NCI-H446 treated with DMSO at 0.1 percent for 48 hours (cell line): ENCODE results near the gene TNK2.
"Not testable (repeated sequence)": the region's sequence is repeated elsewhere in the genome, so short reads cannot be mapped to it uniquely, and the experiment has no call there.

Experiments
- DNase-seq: peaks from one replicate; lab custom pipeline; 2025; lab: John Stamatoyannopoulos, UW

Gene TNK2

DNA sequence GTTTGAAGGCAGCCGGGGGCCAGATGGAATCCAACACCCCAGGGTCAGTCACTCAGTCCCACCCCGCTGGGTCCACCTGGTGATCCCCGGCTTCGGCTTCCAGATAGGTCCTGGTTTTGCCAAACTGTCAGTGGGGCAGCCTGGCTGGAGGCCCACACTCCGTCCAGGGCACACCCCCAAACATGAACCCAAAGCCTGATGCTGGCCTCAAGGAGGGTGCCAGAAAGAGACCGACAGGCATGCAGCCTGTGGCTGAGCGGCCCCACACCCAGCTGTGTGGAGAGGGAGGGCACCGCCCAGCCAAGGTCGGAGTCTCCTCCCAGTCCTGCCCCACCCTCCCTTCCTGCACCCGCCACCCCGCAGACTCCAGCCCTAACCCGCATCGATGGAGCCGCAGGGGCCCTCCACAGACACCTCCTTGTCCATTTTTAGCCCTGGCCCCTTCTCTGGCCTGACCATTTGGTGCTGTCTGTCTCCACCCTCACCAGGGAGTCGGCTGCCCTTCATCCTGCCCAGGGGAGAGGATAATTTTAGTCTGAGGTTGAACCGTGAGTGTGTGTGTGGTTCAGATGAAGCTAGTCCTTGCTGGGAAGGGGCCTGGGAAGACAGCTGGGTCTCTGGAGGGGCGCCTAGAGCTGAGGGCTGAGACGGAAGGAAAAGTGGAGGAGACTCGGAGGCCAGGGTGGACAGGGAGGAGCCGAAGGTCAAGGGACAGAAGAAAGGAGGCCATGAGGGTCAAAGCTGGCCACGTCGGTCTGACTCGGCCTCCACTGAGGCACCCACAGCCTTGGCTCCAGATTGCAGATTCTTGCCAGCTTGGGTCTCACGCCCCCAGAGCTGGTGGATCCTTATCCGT is 23.1 kb downstream of the TNK2 start:
- no peak for DNase-seq

GRCh38 chr3:195884691-195885035 is 23.7 kb downstream of the TNK2 start:
- no peak for DNase-seq

GRCh38 chr3:195883801-195884200 is 24.6 kb downstream of the TNK2 start:
- no peak for DNase-seq

GRCh38 chr3:195883160-195883559 is 25.2 kb downstream of the TNK2 start:
- DNase-seq, result no peak

DNA sequence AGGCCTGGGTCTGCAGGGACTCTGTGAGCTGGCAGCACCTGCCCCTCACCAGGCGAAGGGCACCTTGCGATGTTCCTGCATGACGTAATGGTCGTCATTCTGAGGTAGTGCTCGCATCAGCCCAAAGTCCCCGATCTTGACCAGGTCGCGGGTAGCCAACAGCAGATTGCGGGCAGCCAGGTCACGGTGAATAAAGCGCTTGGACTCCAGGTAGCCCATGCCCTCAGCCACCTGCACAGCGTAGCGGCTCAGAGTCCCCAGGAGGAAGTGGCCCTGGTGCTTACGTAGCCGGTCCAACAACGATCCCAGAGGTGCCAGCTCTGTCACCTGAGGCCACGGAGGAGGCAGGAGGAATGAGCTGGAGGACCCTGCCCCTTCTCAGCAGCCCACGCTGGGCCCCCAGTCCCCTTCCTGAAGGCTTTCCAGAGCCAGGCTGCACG is 26.3 kb downstream of the TNK2 start:
- no peak for DNase-seq

DNA sequence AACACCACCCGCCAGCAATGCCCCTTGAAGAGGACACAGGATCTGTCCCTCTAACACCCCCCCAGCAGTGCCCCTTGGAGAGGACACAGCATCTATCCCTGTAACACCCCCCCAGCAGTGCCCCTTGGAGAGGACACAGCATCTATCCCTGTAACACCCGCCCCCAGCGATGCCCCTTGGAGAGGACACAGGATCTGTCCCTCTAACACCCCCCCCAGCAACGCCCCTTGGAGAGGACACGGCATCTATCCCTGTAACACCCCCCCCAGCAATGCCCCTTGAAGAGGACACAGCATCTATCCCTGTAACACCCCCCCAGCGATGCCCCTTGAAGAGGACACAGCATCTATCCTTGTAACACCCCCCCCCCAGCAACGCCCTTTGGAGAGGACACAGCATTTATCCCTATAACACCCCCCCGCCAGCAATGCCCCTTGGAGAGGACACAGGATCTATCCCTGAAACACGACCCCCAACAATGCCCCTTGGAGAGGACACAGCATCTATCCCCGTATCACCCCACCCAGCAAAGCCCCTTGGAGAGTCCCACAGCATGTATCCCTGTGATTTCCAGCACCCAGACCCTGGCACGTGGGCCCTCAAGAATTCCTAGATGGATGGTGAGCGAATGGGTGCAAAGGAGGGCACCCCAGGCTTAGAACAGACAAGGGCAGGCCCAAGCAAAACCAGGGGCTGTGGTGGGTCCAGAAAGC is 26.9 kb downstream of the TNK2 start:
- DNase-seq, result no peak

- DNase-seq, result no peak
Measured at GRCh38 chr3:195880037-195880431, 28.3 kb downstream of the TNK2 start.

GRCh38 chr3:195879416-195880036 is 28.8 kb downstream of the TNK2 start:
- no peak for DNase-seq

DNA sequence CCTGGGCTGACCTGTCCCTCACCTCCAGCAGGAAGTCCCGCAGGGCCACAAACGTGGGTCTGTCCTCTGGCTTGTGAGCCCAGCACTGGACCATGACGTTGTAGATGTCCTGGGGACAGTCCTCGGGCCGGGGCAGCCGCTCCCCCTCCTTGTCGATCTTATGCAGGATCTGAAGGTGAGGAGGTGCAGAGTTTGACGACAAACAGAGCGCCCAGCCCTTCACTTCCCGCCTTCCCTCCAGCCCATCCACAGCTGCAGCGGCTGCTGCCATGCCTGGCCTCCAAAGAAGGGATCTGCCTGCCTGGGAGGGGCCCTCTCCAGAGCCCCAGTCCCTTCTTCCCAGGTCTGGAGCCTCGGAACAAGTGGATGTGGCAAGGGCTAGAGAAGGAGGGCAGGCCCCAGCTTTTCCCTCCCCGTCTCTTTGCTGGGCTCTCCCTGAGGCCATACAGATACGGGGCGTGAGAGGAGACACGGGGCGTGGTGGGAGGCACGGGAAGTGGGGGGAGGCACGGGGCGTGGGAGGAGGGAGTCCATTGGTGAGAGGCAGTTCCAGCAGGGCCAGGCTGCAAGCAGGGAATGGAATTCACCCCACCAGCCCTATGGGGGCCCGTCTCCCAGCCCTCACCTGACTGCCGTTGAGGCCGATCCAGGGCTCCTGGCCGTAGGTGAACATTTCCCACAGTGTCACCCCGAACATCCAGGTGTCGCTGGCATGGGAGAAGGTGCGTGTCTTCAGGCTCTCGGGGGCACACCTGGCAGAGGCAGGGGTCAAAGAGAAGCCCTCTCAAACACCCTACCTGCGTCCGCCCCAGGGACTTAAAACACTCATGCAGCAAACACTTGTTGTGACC is 29.7 kb downstream of the TNK2 start:
- no peak for DNase-seq

GRCh38 chr3:195877767-195878423 is 30.5 kb downstream of the TNK2 start:
- no peak for DNase-seq

- no peak for DNase-seq
Measured at GRCh38 chr3:195877136-195877715, 31.1 kb downstream of the TNK2 start.

- no peak for DNase-seq
Measured at GRCh38 chr3:195876297-195877064, 31.9 kb downstream of the TNK2 start.

GRCh38 chr3:195875482-195876236 is 32.7 kb downstream of the TNK2 start:
- no peak for DNase-seq

DNA sequence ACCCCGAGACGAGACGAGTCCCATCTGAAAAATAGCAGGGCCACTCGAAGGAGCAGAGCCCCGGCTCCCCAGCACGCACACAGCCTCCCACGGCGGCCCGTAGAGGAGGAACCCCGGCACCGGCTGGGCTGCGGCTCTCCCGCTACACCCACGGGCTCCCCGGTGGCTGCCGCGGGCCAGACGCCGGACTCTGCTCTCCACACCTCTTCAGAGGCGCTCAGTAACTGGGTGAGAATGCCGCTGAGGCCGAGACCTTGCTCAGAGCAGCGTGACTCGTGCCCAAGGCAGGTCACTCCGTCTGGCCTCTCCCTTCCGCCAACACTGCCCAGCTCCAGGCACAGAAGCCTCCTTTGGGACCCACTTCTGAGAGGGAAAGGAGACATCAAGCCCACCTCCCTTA is 34.4 kb downstream of the TNK2 start:
- no peak for DNase-seq

DNA sequence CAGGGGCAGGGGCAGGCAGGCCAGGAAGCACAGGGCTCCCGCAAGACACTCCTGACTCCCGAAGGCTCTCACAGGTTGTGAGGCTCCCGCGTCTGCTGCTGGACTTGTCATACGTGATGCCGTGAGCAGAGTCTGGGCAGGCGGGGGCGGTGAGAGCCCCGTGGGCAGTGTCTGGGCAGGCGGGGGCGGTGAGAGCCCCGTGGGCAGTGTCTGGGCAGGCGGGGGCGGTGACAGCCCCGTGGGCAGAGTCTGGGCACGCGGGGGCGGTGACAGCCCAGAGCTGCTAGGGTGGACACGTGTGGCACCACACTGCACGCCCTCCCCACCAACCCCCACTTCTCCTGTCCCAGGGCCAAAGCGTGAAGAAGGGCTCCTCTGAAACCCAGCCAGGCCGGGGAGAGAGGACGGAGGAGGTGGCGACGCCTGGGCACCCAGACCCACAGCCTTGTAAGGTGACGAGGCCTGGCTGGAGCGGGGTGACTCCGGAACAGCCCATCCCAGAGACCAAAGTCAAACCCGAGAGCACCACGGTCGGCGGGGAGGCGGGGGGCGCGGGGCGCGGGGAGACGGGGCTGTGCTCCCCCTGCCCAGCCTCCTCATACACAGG is 35.0 kb downstream of the TNK2 start:
- no peak for DNase-seq

DNA sequence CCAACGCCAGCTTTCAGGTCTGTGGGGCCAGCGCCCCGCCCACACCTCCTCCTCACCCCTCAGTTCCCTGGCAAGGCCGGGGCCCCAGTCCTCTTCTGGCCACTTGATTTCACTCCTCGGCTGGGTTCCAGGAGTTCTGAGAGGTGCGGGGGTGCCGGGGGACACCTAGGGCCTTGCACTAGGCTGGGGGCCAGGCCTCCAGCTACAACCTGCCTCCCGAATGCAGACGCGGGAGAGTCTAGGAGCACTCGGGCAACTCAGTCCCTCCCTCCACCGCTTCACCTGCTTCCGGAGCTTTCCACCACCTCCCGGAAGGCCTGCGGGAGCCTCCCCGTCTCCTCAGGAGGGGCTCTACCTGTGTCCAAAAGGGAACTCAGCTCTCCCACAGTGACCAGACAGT is 35.6 kb downstream of the TNK2 start:
- no peak for DNase-seq

- no peak for DNase-seq
Measured at GRCh38 chr3:195872097-195872496, 36.3 kb downstream of the TNK2 start.

DNA sequence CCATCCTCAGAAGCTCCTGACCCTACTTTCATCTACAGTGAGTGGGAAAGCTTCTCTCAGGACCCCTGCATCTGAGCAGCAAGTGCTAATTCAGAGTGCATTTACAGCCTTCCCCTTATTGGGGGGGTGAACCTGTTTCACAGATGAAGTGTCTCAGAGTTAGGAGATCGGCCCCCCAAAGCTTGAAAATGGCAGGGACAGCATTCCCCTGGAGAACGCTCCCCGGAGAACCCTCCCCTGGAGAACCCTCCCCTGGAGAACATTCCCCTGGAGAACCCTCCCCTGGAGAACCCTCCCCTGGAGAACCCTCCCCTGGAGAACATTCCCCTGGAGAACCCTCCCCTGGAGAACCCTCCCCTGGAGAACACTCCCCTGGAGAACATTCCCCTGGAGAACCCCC is 36.7 kb downstream of the TNK2 start:
- DNase-seq, result not testable (repeated sequence)

DNA sequence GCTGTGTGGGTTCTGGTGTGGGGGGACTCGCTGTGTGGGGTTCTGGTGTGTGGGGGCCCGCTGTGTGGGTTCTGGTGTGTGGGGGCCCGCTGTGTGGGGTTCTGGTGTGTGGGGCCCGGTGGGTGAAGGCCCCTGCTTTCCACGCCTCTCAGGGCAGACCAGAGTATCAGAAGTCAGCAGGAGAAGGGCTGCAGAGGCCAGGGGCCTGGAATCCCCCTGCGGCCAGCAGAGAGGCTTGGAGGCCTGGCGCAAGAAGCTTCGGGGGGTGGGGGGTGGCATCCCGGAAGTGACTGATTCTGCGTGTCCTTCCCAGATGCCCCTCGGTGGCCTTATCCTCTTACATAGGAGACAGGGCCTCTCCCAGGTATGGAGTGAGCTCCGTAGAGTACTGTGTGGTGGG is 37.4 kb downstream of the TNK2 start:
- no peak for DNase-seq
